ENCODE results near the gene USP5.

The USP5 gene, protein sequence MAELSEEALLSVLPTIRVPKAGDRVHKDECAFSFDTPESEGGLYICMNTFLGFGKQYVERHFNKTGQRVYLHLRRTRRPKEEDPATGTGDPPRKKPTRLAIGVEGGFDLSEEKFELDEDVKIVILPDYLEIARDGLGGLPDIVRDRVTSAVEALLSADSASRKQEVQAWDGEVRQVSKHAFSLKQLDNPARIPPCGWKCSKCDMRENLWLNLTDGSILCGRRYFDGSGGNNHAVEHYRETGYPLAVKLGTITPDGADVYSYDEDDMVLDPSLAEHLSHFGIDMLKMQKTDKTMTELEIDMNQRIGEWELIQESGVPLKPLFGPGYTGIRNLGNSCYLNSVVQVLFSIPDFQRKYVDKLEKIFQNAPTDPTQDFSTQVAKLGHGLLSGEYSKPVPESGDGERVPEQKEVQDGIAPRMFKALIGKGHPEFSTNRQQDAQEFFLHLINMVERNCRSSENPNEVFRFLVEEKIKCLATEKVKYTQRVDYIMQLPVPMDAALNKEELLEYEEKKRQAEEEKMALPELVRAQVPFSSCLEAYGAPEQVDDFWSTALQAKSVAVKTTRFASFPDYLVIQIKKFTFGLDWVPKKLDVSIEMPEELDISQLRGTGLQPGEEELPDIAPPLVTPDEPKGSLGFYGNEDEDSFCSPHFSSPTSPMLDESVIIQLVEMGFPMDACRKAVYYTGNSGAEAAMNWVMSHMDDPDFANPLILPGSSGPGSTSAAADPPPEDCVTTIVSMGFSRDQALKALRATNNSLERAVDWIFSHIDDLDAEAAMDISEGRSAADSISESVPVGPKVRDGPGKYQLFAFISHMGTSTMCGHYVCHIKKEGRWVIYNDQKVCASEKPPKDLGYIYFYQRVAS

DNA sequence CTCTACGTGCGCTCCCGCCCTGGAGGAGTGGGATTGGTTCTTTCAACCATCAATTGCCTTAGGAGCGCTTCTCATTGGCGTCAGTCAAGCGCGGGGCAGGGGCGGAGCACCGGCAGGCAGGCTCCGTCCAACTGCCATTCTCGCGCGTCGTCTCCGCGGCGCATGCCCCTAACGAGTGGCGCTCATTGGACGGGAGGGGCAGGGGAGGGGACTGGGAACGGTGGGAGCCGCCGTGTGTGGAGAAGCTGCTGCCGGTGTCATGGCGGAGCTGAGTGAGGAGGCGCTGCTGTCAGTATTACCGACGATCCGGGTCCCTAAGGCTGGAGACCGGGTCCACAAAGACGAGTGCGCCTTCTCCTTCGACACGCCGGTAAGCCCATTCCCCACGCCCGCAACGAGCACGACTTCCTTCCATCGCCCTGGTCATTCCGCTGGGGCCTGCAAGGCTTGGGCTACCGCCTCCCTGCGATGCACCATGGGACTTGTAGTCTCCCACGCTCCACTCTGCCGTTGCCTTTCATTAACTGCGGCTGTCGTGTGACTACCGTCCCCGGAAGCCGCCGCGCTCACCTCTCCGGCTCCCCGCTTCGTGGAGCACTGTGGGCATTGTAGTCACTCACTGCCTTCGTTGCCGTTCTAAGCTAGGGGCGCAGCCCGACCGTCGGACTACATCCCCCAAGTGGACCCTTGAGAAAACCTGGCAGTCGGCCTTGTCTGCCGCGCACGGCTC is at the start of gene USP5:
Gene USP5 (plus strand): TSS at position 230 of the 730 bp plus-strand sequence. CDS start 30 bp downstream, at position 260.
- DNase-seq (ENCODE audit: low read depth in 3 of 3) = peak; percentile 93 to 98 (median 97)

DNA sequence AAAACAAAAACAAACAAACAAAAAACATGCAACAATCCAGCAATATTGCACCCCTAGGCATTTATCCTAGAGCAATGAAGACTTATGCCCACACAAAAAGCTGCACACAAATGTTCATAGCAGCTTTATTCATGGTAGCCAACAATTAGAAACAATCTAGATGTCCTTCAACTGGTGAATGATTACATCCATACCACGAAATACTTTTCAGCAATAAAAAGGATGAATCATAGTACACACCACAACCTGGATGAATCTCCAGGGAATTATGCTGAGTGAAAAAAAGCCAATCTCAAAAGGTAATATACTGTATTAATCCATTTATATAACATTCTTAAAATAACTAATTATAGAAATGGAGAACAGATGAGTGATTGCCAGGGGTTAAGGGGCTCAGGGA is 44.8 kb upstream of the USP5 start:
- no peak for DNase-seq (ENCODE audit: low read depth in 3 of 3)

- no peak for DNase-seq (ENCODE audit: low read depth in 3 of 3)
These were observed 42.9 kb upstream of the USP5 start for GRCh38 chr12:6809056-6809455.

DNA sequence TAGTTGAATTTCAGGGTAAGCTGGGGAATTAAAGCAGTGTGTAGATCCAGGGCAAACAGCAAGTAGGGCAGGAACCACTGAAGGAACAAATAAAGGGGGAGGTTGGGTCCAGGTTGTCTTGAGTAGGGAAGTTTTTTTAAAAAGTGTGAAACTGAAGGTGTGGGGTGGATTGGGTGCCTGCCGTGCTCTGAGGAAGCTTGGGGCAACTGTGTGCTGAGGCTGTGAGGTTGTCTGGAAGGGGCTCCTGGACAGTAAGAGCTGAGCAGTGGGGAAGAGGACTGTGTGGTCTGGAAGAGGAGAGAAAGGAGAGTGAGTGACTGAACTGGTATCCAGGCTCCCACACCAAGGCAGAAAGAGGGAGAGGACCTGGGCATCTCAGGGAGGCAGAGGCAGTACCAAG is 41.2 kb upstream of the USP5 start:
- DNase-seq (ENCODE audit: low read depth in 3 of 3) = no peak

GRCh38 chr12:6813363-6813762 is 38.6 kb upstream of the USP5 start:
- no peak for DNase-seq (ENCODE audit: low read depth in 3 of 3)

GRCh38 chr12:6816598-6816997 is 35.4 kb upstream of the USP5 start:
- no peak for DNase-seq (ENCODE audit: low read depth in 3 of 3)

DNA sequence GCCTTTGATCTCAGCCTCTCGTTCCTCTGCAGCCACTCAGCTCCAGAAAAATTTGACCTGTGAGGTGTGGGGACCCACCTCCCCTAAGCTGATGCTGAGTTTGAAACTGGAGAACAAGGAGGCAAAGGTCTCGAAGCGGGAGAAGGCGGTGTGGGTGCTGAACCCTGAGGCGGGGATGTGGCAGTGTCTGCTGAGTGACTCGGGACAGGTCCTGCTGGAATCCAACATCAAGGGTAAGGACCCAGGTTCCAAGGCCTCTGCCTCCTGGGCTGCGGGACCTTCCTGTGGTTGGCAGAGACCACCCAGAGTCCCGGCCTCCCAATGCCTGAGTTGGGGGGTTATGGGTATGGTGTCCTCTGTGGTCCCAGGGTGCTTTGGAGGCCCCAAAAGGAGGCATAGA is 34.9 kb upstream of the USP5 start:
- no peak for DNase-seq (ENCODE audit: low read depth in 3 of 3)

GRCh38 chr12:6817662-6818157 is 34.2 kb upstream of the USP5 start:
- DNase-seq (ENCODE audit: low read depth in 3 of 3) = no peak

- no peak for DNase-seq (ENCODE audit: low read depth in 3 of 3)
These were observed 33.7 kb upstream of the USP5 start for GRCh38 chr12:6818222-6818621.

DNA sequence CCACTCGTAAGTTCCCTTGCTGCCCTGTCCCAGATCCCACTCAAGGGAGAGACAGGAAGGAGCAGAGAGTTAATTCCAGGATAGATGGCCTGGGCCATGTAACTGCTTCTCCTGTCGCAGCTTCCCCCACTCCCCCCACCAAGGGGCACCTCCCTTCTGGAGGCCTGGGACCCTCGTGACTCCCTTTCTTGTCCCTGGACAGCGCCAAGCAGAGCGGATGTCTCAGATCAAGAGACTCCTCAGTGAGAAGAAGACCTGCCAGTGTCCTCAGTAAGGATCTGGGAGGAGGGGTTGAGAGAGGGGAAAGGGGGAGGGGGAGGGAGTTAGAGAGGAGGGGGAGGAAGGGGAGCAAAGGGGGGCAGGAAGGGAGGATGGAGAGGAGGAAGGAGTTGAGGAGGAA is 33.3 kb upstream of the USP5 start:
- no peak for DNase-seq (ENCODE audit: low read depth in 3 of 3)

DNA sequence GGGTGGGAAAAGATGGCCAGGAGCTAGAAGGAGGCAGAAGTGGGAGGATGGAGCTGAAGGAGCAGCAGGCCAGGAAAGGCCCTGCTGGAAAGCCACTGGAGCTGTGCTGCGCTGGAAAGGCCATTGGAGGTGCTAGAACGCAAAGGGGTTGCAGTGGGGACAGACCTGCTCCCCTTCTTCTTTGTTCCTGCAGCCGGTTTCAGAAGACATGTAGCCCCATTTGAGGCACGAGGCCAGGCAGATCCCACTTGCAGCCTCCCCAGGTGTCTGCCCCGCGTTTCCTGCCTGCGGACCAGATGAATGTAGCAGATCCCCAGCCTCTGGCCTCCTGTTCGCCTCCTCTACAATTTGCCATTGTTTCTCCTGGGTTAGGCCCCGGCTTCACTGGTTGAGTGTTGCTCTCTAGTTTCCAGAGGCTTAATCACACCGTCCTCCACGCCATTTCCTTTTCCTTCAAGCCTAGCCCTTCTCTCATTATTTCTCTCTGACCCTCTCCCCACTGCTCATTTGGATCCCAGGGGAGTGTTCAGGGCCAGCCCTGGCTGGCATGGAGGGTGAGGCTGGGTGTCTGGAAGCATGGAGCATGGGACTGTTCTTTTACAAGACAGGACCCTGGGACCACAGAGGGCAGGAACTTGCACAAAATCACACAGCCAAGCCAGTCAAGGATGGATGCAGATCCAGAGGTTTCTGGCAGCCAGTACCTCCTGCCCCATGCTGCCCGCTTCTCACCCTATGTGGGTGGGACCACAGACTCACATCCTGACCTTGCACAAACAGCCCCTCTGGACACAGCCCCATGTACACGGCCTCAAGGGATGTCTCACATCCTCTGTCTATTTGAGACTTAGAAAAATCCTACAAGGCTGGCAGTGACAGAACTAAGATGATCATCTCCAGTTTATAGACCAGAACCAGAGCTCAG is 32.6 kb upstream of the USP5 start:
- DNase-seq (ENCODE audit: low read depth in 3 of 3) = no peak

DNA sequence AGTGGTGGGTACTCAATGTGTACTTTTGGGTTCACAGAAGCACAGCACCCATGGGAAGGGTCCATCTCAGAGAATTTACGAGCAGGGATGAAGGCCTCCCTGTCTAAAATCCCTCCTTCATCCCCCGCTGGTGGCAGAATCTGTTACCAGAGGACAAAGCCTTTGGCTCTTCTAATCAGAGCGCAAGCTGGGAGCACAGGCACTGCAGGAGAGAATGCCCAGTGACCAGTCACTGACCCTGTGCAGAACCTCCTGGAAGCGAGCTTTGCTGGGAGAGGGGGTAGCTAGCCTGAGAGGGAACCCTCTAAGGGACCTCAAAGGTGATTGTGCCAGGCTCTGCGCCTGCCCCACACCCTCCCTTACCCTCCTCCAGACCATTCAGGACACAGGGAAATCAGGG is 31.8 kb upstream of the USP5 start:
- no peak for DNase-seq (ENCODE audit: low read depth in 3 of 3)

- DNase-seq (ENCODE audit: low read depth in 3 of 3) = no peak
These were observed 30.1 kb upstream of the USP5 start, which contains the start of gene GPR162 for GRCh38 chr12:6821591-6822425. GPR162 (plus strand) TSS chr12:6821821; CDS start chr12:6823899, 2,078 bp downstream.

DNA sequence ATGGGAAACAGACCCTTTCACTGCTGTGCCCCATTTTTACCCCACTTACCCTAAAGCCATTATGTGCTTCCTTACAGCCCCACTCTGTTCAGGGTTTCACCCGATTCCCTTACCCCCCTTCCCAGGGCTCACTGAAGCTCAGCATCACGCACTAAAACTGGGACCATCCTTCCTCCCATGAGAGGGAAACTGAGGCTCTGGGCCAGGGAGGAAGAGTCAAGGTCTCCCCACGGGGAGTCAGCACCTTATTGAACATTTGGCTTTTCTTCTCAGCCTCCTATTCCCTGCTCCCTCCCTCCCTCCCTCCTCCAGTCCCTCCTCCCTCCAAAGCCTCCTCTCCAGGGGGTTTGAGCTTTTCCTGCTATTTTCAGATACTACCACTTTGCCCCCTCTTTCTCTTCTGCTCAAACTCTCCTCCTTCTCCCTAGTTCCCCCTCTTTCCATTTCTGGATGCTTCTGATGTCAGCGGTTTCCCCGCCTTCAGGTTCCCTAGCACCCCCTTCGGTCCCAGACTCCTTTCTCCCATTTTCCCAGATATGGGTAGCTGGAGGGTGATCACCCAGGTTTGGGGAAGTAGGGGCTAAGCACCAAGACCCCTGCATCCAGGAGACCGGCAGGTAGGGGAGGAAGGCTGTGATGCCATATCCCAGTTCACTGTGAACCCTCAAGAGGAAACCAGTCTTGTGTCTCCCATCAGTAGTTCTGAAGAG is 29.4 kb upstream of the USP5 start:
- DNase-seq (ENCODE audit: low read depth in 3 of 3) = no peak

DNA sequence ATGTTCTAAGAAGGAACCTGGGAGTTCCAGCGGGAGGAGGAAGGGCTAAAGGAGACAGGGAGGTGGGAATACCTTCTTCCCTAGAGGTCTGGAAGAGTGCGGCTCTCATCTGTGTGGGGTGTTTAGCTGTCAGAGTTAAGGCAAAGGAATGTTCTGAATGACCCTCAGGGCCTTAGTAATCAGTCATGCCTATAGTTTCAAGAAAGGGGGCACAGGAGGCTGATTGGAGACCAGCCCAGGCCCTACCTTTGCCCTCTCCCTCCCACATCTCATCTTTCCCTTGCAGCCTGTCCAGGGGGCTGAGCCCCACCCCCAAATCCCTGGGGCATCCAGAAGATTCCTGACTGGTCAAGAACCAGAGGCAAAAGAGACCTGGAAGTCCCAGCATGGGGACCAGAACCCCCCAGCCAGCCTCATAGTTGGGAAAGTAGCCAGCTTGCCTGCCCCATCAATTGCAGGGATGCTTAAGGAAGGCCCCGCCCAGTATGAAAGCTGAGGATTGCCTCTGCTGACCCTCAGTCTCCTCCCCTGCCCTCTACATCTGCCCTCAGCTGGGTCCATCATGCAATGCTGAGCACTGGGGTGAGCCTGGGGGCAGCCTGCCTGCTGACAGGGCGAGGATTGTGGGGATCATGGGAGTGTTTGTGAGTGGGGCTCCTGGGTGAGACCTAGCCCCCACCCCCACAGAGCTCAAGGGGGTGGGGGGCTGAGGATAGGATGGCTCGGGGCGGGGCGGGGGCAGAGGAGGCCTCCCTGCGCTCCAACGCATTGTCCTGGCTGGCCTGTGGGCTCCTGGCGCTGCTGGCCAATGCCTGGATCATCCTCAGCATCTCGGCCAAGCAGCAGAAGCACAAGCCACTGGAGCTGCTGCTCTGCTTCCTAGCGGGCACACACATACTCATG is 28.5 kb upstream of the USP5 start:
- no peak for DNase-seq (ENCODE audit: low read depth in 3 of 3)

DNA sequence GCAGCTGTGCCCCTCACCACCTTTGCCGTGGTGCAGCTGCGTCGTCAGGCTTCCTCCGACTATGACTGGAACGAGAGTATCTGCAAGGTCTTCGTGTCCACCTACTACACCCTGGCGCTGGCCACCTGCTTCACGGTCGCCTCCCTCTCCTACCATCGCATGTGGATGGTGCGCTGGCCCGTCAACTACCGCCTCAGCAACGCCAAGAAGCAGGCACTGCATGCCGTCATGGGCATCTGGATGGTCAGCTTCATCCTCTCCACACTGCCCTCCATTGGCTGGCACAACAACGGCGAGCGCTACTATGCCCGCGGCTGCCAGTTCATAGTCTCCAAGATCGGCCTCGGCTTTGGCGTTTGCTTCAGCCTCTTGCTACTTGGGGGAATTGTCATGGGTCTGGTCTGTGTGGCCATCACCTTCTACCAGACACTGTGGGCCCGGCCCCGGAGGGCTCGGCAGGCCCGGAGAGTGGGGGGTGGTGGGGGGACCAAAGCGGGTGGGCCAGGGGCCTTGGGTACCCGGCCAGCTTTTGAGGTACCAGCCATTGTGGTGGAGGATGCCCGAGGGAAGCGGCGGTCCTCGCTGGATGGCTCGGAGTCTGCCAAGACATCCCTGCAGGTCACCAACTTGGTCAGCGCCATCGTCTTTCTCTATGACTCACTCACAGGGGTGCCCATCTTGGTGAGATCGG is 27.7 kb upstream of the USP5 start:
- DNase-seq (ENCODE audit: low read depth in 3 of 3) = no peak

DNA sequence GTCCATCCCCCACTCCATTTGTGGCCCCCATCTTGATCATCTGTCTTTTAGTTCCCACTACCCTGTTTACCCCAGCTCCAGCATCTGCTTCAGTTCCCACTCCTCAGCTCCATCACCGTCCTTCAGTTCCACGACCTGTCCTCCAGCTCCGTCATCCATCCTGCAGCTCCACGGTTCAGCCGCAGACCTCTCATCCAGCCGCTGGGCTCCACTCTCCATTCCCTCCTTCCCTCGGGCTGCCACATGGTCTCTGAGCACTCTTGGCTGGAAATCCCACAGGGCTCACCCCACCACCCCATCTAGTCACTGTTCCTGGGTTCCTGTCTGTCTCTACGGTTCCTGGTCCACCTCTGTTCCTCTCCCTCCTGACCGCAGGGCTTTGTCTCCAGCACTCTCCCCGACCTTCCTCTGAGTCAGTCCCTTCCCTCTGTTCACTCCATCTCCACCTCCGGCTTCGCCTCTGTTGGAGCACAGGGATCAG is 27.0 kb upstream of the USP5 start:
- DNase-seq (ENCODE audit: low read depth in 3 of 3) = no peak

Data from stimulated activated CD4-positive, alpha-beta T cell treated with anti-CD3 and anti-CD28 coated beads, TNF-alpha, amount 100 ng/mL, for 48 hours (primary cell).